ENCODE measurements around the gene PDE7B. TPM values are rescaled to one million over a fixed set of nuclear protein-coding genes. Genes with fewer than 3 reads are reported as not detected.

The PDE7B gene
- total and polyA plus RNA-seq, 7 donors, result 1.9 to 4.6 (median 2.7) TPM

DNA sequence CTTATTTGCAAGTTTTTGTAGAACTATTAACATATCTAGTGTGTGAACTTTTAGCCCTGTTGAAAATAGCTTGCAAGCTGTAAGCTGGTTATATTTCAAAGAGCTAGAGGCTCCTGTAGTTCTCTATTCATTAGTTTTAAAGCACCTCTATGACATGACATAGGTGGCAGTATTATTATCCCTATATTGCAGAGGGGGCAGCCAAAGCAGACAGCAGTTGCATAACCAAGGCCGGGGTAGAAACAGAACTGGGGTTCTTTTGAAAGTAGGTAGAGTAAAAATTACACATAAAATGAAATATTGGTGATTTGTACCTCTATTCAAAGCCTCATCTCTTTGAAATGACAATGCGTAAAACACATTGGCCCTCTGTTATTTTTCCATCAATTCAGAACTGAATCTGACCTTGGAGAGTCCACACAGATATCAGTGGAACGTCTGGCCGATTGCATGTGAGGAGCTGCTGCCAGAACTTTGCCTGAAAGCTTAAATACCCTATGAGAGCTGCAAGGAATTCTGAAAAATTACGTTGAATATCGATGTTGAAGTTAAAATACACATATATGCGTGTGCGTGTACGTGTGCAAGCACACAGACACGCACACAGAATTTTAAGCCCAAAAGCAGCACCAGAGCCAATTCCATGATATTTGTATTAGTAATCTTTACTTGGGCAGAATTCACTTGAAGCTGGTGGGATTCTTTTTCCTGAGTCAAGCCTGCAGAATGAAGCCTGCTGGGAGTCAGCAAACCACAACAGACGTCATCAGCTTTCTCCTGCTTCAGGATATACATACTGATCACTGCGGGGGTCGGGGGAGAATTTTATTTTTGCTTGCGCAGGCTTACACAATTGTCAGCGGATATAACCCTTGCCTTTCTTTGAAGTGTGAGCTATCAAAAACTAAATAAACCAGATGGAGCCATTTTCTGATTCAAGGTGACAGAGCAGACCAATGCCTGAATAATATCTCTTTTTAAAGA lies 163.2 kb downstream of the PDE7B start:
- WGBS, 3 donors, result 72 to 76% (median 74%) methylated on average over 15 of the region's 15 CpGs
- TF ChIP-seq, protein P1, sequence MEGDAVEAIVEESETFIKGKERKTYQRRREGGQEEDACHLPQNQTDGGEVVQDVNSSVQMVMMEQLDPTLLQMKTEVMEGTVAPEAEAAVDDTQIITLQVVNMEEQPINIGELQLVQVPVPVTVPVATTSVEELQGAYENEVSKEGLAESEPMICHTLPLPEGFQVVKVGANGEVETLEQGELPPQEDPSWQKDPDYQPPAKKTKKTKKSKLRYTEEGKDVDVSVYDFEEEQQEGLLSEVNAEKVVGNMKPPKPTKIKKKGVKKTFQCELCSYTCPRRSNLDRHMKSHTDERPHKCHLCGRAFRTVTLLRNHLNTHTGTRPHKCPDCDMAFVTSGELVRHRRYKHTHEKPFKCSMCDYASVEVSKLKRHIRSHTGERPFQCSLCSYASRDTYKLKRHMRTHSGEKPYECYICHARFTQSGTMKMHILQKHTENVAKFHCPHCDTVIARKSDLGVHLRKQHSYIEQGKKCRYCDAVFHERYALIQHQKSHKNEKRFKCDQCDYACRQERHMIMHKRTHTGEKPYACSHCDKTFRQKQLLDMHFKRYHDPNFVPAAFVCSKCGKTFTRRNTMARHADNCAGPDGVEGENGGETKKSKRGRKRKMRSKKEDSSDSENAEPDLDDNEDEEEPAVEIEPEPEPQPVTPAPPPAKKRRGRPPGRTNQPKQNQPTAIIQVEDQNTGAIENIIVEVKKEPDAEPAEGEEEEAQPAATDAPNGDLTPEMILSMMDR (IDR thresholded peaks at IDR 0.05), result no peak
- DNase-seq (no peak), ATAC-seq (no peak)
- H3K4me3 ChIP-seq, result no peak overlapping the region
- H3K9me3 ChIP-seq, result no peaks in the 10 kb centered on the region
- H3K27me3 ChIP-seq (ENCODE audit: insufficient read depth in 3 of 3, low read length in 2 of 3), result no peaks in the 10 kb centered on the region
- H3K27ac ChIP-seq, result no peak overlapping the region
- intact Hi-C loops (cut with DNase I), result no loop called here
- no peaks in the 10 kb centered on the region for H3K36me3 ChIP-seq (ENCODE audit: insufficient read depth in 1 of 2, low read depth in 1 of 2)
- H3K4me1 ChIP-seq, result no peaks in the 10 kb centered on the region

DNA sequence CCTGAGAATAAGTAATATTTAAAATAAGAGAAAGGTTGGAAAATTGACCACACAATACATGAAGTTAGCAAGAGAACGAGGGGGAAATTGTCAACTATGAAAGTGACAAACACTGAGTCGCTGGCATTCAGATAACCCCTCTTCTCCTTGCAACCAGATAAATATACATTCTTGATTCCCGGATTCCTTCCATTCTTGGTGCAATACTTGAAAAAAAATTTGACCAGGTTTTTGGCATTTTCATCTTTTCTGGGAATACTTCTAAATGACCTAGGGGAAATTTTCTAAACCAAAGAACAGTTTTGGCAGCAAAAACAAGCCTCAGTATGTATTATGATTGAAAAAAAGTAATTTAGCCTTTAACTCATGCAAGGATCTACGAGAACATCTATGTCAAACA lies 164.0 kb downstream of the PDE7B start:
- no peaks in the 10 kb centered on the region for H3K9me3 ChIP-seq
- intact Hi-C loops (cut with DNase I), result no loop called here
- no peaks in the 10 kb centered on the region for H3K36me3 ChIP-seq (ENCODE audit: insufficient read depth in 1 of 2, low read depth in 1 of 2)
- no peaks in the 10 kb centered on the region for H3K4me1 ChIP-seq
- DNase-seq, result no peak
- no peak overlapping the region for H3K27ac ChIP-seq
- no peak for ATAC-seq
- no peak overlapping the region for H3K4me3 ChIP-seq
- TF ChIP-seq, protein P1 (IDR thresholded peaks at IDR 0.05), result no peak
- no peaks in the 10 kb centered on the region for H3K27me3 ChIP-seq (ENCODE audit: insufficient read depth in 3 of 3, low read length in 2 of 3)
- 79 to 83% (median 80%) methylated on average over 4 of the region's 4 CpGs for WGBS, 3 donors

DNA sequence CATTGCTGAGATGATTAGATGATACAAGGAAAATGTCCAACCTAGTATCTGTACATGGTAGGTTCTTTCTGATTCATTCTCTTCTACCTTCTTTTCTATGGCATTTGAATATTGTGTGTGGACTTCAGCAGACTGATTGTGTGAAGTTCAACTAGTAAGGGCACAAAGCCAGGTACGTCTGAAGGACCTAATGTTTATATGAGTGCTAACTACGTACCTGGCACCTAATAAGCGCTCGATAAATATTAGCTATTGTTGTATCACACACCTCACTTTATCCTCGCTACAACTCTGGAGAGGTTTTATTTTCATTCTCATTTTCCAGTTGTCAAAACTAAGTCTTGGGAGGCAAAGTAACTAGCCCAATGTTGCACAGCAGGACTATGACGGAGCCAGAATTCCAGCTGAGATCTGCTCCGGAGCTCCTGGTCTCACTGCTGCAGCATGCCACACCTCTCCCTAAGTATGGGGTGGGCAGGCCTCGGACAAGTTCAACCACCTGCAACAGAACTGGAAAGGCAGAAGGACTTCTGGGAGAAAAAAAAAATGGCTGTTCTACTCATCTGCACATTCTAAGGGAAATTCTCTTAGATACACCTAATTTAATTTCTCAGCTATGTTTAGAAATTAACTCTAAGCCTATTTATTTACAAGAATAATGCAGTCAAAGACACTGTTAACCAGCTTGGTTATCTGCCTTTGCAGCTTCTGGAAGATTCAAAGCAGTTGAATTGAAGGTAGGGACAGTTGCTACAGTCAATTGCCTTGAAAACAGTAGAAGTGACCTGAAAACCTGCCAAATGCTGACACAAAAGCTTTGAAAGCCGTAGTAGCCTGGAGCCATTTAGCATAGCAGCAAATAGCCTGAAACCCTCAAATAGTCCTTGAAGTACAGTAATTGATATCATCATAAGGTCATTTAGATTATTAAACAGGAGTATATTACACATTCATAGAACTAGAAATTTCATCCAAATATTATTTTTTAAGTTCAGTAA lies 165.0 kb downstream of the PDE7B start:
- H3K9me3 ChIP-seq, result no peaks in the 10 kb centered on the region
- ATAC-seq, result no peak
- no peaks in the 10 kb centered on the region for H3K4me1 ChIP-seq
- intact Hi-C loops (cut with DNase I), result no loop called here
- TF ChIP-seq, protein P1 (IDR thresholded peaks at IDR 0.05), result no peak
- H3K4me3 ChIP-seq, result no peak overlapping the region
- DNase-seq, result no peak
- H3K27ac ChIP-seq, result no peak overlapping the region
- no peaks in the 10 kb centered on the region for H3K27me3 ChIP-seq (ENCODE audit: insufficient read depth in 3 of 3, low read length in 2 of 3)
- WGBS, 3 donors, result 74 to 82% (median 75%) methylated on average over 9 of the region's 9 CpGs
- H3K36me3 ChIP-seq (ENCODE audit: insufficient read depth in 1 of 2, low read depth in 1 of 2), result no peaks in the 10 kb centered on the region

DNA sequence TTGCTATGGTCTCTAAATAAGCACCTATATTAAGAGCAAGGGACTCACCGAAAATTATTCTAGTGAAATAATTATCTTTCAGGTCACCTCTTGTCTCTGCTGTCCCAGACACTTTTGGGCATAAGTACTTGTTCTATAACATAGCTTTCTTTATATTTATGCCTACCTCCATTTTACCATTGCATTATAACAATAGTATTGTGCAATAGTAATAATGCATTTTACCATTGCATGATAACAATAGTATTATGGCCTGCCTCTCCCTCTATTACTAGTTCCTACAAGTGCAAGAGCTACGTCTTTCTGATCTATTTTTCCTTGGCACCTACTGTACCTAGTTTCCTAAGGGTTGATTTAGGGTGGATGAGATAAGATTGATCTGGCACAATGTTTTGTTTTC lies 169.2 kb downstream of the PDE7B start:
- H3K4me3 ChIP-seq, result no peak overlapping the region
- no peak overlapping the region for H3K27ac ChIP-seq
- H3K36me3 ChIP-seq (ENCODE audit: insufficient read depth in 1 of 2, low read depth in 1 of 2), result no peaks in the 10 kb centered on the region
- ATAC-seq (no peak), DNase-seq (no peak)
- WGBS, 3 donors, result 94 to 97% (median 95%) methylated on average over 2 of the region's 2 CpGs
- TF ChIP-seq, protein P1 (IDR thresholded peaks at IDR 0.05), result no peak
- no peaks in the 10 kb centered on the region for H3K27me3 ChIP-seq (ENCODE audit: insufficient read depth in 3 of 3, low read length in 2 of 3)
- H3K9me3 ChIP-seq, result no peaks in the 10 kb centered on the region
- intact Hi-C loops (cut with DNase I), result no loop called here
- no peaks in the 10 kb centered on the region for H3K4me1 ChIP-seq

Data from psoas muscle (tissue), 8 donors.